HG02852 (cell line): ENCODE measurements around the gene TRDMT1.

ENCODE experiments used
- ATAC-seq: cut with Tn5 transposase; IDR thresholded peaks from one replicate; pipeline ENCODE4 v1.9.1; 2021; ENCODE audit warnings: mild to moderate bottlenecking, moderate library complexity; ENCODE audit not compliant: unreplicated experiment

TRDMT1 gene, protein sequence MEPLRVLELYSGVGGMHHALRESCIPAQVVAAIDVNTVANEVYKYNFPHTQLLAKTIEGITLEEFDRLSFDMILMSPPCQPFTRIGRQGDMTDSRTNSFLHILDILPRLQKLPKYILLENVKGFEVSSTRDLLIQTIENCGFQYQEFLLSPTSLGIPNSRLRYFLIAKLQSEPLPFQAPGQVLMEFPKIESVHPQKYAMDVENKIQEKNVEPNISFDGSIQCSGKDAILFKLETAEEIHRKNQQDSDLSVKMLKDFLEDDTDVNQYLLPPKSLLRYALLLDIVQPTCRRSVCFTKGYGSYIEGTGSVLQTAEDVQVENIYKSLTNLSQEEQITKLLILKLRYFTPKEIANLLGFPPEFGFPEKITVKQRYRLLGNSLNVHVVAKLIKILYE

DNA sequence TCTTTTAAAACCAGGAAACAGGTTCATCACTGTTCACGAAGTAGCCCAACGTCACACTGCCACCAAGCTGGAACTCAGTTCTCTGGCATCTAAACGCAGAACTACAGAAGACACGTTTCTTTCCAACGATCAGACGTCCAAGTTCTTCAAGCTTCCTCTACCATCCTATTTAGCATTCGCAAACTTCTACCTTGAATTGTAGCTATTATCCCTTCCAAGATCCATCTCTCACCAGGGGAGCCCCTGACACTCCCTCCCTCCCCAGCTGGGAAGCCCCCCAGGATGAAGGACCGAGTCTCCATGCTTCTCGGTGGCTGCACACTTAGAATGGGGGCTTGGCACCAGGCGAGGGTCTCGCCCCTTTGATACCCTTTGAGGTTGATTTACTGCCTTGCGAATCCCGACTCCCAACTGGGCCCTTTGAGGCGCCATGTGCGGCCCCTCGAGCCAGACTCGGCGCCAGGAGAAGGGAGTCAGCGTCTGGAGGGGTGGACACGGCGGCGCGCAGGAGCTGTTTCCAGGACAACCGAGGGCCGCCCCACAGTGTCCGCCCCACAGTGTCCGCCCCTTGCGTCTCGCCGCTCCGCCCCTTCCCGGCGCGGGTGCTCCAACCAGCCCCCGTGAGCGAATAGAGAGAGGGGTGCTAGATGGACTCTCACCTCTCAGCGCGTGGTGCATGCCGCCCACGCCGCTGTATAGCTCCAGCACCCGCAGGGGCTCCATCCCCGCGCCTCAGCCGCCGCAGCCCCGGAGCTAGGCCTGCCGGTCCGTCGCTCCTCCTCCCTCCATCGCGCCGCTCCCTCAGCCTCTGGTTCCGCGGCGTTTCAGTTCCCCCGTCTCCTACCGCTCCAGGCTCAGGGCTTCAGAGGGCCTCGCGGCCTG is at the start of gene TRDMT1:
Gene TRDMT1, minus strand, starts transcription at position 761 of the 882 bp plus-strand sequence. Its CDS starts 38 bp downstream, at position 723.
- ATAC-seq: peak; percentile 97

DNA sequence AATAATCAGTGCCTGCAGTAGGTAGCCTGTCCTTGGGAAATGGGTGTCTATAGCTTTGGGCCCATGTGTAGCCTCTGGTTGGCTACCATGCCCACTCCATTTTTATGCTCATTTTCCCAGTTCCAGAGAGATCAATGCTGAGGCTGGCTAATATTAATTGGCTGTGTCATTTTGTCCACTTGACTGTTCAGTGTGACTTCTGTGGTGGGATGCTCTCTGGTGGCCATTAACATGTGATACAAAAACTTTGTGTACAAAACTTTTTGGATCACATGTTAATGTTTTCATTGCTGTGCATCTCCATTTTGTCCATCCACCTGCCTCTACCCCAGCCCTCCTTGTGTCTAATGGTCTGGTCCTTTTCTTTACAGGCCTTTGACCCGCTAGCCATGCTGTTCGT is 49.3 kb upstream of the TRDMT1 start:
- ATAC-seq: no peak

DNA sequence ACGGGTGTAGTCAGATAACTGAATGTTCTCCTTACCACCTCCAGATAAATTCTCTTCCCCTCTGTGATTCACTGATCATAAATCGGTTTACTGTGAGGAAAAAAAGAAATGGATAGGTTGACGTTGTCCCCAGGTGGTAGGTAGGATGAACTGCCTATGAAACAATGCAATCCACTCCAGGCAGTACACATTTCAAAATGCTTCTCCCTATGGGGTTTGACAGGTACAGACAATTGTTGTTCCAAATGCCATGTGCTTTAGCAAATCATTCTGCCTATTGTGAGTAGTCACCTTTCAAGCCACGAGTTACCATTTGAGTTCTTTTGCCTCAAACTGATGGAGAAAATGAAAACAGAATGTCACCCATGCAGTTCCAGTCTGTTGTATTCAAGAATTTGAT is 48.3 kb upstream of the TRDMT1 start:
- no peak for ATAC-seq

DNA sequence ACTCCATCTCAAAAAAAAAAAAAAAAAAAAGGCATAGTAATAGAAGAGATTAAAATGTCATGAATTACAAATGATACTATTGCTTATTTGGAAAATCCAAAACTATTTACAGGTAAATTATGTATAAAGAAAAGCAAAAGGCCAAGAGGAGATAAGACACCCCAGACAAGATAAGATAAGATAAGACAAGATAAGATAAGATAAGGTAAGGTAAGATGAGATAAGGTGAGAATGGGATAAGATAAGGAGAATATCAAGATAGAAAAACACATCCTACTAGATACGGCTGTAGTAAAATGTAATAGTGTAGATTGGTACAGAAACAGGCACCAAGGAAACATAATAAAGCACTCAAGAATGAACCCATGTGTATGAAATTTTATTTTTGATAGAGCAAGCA is 47.5 kb upstream of the TRDMT1 start:
- ATAC-seq: no peak

DNA sequence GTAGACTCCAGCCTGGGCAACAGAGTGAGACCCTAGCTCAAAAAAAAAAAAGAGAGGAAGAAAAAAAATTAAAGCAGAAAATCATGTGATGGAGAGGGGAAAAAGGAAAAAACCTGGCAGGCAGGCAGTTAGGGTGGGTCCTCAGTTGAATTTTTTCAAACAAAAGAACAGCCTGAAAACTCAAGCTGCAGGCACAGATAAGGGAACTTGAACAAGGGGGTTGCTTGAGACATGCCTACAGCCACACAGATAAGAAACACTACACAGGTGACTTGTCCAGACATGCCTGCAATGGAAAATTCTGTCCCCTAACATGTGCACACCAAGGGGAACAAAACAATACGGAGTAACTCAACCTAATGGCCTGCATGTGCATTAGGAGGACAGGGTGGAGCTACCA is 45.7 kb upstream of the TRDMT1 start:
- no peak for ATAC-seq

DNA sequence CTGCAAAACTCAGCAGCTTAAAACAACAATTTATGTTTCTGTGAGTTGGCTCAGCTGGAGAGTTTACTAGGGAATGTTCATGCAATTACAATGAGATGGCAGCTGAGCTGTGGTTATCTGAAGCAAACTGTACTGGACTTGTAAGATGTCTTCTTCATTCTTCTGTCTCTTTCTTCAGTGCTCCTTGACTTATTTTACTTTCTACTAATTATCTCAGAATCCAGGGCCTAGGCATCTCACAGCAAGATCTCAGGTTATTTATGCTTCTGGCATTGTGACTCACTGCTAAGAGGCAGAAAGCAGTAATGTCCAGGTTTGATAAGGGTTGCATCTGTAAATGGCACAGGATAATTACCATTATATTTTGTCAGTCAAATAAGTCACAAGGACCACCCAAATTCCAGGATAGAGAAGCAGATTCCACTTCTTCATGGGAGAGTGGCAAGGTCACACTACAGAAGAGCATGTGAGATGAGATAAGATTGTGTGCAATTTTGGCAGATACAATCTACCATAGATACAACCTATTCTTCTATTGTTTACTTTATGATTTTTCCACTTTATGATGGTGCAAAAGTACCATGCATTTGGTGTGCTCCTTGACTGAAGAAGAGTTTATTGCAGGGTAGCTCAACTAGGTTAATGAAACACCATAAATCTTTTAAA is 43.4 kb upstream of the TRDMT1 start:
- ATAC-seq: no peak

DNA sequence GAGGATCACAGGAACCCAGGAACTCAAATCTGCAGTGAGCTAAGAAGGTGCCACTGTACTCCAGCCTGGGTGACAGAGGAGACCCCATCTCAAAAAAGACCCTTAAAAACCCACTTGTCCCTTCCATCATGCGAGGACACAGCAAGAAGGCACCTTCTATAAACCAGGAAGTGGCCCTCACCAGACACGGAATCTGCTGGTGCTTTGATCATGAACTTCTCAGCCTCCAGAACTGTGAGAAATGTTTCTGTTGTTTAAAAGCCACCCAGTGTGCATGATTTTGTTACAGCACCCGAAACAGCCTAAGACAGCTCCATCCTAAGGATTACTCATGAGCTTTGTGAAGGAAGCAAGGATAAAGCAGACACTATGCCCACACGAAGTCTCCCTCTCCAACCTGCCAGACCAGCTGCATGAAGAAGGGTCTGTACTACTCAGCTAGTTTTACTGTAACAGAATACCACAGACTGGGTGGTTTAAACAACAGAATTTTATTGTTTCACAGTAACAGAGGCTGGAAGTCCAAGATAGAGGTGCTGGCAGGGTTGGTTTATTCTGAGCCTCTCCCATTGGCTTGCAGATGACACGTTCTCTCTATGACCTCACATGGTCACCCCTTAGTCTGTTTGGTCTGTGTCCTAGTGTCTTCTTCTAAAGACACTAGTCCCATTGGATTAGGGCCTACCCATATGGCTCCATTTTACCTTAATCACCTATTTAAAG is 40.3 kb upstream of the TRDMT1 start:
- ATAC-seq: no peak

DNA sequence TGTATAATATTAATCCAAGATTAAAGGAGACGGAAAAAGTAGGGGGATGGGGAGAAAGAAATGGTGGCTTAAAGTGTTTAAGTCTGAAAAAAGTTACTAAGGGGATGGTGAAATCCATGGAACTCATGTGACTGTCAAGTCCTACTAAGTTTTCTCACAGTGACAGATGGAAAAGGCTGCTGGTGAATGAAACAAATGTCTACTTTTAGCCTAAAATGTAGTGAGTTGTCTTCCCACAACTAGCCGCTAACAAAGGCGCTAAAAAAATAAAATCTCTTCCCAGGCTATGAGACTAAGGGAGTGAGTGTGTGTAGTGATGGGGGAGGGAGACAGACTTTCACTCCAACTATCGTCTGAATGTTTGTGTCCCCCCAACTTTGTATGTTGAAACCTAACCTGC is 39.1 kb upstream of the TRDMT1 start:
- no peak for ATAC-seq

DNA sequence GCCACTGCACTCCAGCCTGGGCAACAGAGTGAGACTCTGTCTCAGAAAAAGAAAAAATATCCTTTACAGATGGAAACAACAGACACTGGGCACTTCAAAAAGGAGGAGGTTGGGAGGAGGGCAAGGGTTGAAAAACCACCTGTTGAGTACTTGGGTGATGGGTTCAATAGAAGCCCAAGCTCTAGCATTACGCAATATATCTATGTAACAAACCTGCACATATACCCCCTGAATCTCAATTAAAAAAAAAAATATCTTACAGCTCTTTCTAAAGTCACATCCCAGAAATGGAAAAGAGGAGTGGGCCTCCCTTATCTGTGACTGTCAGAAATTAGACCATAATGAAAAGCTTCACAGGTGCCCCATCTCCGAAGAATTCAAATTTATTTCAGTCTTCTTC is 38.6 kb upstream of the TRDMT1 start:
- ATAC-seq: no peak

DNA sequence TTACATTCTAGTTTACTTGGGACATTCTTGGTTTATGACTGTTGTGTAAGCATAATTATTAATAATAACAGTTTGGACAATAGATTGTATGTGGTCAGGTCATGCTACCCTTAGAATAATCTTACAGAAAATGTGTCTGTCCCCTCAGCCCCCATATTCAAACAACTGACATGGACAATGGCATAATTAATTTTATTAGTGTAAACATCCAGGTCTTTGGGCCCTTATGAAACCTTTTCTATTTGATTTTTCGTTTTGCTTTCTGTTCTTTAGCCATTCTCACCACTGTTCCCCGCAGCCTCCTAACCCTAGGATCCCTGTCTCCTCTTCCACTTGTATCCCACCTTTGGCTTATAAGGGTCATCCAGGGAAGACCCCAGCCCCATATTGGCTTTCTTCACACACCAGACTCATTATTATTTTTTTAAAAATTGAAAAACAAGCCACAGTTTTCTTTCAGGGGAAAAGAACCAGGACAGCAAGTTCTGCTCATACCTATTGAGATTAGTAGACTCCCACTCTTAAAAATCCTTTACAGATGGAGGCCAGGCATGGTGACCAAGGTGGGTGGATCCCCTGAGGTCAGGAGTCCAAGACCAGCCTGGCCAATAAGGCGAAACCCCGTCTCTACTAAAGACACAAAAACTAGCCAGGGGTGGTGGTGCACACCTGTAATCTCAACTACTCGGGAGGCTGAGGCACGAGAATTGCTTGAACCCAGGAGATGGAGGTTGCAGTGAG is 38.0 kb upstream of the TRDMT1 start:
- ATAC-seq: no peak

DNA sequence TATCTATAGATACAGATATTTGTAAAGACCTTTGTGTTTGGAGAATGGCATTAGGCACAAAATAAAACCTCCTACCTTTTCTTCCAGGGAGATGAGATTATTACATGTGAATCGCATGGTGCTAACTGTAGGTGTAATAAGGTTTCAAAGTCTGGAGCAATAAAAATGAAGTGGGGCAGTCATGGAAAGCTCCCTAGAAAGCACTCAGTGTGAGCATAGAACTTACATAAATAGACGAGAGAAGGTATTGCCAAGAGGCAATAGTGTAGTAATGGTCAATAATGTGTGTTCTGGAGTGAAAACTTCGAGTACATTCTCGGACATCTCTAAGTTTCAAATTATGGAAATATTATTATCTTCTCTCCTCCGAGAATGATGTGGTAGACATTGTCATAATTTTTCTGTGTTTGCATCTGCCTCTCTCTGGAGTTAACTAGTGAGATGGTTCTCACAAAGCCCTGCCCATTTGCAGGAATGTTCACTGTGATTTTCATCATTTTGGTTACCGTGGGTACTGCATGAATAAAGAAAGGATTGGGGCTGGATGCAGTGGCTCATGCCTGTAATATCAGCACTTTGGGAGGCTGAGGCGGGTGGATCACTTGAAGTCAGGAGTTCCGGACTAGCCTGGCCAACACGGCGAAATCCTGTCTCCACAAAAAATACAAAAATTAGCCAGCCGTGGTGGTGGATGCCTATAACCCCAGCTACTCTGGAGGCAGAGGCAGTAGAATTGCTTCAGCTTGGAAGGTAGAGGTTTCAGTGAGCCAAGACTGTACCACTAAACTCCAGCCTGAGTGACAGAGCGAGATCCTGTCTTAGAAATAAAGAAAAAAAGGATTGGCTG is 37.2 kb upstream of the TRDMT1 start:
- ATAC-seq: no peak

DNA sequence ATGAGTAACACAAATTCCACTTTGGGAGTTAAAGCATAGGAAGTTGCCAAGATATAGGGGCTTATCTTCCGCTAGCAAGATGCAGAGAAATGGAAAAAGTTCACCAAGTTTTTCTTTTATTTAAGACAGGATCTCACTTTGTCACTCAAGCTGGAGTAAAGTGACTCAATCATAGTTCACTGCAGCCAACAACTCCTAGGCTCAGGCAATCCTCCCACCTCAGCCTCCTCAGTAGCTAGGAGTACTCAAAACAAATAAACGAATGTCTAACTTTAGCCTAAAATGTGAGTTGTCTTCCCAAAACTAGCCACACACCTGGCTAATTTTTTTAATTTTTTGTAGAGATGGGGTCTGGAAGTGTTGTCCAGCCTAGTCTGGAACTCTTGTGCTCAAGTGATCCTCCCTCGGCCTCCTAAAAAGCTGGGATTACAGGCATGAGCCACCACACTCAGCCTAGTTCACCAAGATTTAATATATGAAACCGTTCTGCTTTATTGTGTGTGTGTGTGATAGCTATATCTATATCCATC is 36.5 kb upstream of the TRDMT1 start:
- no peak for ATAC-seq

DNA sequence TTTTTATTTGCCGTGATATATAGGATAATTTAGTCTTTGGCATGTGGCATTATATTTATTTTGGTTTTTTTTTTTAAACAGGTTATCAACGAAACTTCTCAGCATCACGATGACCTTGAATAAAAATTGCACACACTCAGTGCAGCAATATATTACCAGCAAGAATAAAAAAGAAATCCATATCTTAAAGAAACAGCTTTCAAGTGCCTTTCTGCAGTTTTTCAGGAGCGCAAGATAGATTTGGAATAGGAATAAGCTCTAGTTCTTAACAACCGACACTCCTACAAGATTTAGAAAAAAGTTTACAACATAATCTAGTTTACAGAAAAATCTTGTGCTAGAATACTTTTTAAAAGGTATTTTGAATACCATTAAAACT is 35.7 kb upstream of the TRDMT1 start:
- no peak for ATAC-seq

DNA sequence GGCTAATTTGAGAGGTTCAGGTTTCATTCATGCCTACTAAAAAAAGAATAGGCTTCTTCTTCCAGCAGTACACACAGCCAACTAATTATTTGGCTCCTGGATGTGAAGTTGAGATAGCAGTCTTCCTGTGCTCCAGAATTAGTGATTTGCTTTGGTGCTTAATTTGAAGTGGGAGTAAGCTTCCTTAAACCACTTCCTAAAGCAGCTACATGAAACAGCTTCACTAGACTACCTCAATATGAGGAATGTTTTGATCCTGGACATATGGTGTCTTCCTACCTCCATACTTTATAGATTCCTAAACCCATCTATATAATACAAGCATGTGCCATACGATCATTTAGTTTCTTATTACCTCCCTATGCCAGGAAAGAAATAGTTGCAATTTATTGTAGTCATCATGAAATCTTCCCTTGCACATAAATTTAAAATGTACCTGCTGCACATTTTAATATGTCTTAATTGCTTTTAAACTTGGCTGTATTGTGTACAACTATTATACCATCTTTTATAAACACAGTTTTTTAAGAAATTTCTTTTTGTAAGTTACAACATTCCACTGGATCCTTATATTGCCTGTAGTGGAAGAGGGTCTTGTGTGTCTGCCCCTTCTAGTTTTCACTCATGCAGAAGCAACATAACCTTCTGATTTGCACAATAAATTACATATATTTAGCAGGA is 35.1 kb upstream of the TRDMT1 start:
- no peak for ATAC-seq

DNA sequence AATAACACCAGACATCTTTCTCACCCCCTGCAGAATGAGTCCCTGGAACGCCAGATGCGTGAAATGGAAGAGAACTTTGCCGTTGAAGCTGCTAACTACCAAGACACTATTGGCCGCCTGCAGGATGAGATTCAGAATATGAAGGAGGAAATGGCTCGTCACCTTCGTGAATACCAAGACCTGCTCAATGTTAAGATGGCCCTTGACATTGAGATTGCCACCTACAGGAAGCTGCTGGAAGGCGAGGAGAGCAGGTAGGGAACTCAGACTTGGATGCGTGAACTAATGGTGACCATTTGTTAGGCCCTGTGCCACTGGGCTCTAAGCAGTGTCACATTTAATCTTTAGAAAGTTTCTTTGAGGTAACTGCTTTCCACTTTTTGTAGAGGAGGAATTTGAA is 33.7 kb upstream of the TRDMT1 start:
- no peak for ATAC-seq

DNA sequence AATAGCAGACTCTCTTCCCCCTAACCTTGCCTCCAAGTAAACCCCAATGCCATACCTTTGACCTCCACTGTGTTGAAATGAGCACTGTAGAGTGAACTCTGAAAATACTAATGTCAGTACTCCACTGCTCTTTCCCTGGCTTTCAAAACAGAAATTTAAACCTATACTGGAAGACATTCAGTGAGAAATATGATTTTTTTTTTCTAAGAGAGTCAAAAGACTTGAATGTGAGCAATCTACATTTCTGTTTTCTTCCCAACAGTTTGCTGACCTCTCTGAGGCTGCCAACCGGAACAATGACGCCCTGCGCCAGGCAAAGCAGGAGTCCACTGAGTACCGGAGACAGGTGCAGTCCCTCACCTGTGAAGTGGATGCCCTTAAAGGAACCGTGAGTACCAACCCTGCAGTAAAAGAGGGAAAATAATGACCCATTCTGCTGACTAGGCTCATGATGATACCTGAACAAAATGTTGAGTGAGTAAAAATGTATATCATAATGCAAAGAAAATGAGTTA is 33.0 kb upstream of the TRDMT1 start:
- no peak for ATAC-seq

DNA sequence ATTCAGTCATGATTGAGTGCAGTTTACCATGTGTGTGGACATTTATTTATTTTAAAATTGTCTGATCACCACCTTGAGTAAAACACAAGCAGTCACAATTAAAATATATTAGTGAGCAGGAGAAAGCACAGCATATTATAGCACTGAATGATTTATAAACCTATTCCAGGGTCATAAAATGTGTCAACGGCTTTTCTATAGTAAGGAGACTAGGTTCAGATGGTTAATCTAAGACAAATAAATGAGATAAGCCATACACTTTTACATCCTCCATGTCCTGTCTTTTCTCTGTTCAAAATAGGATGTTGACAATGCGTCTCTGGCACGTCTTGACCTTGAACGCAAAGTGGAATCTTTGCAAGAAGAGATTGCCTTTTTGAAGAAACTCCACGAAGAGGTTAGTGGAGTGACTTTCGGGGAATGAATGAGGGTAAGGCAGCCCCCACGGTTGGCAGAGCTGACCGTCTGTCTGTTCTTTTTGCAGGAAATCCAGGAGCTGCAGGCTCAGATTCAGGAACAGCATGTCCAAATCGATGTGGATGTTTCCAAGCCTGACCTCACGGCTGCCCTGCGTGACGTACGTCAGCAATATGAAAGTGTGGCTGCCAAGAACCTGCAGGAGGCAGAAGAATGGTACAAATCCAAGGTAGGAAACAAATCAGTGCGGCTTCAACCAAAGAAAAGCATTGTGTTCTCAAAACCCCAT is 32.0 kb upstream of the TRDMT1 start:
- no peak for ATAC-seq
